Stimulated activated CD4-positive, alpha-beta T cell treated with anti-CD3 and anti-CD28 coated beads, TNF-alpha, amount 100 ng/mL, for 4 hours (primary cell): ENCODE results near the gene DGUOK.
"Not testable (repeated sequence)": the region's sequence is repeated elsewhere in the genome, so short reads cannot be mapped to it uniquely, and the experiment has no call there.

ENCODE experiments used
- DNase-seq, 3 experiments: peaks; one replicate each; pipeline ENCODE4 v3.0.0-alpha.2; 2020; ENCODE audit warnings: low read depth in 3 of 3

DGUOK gene

GRCh38 chr2:73926493-73927327, at the start of gene DGUOK:
TSS of gene DGUOK (plus strand) at chr2:73926880. CDS start at chr2:73926911, 31 bp downstream.
- DNase-seq, result peak; percentile 74 to 94 (median 94)

DNA sequence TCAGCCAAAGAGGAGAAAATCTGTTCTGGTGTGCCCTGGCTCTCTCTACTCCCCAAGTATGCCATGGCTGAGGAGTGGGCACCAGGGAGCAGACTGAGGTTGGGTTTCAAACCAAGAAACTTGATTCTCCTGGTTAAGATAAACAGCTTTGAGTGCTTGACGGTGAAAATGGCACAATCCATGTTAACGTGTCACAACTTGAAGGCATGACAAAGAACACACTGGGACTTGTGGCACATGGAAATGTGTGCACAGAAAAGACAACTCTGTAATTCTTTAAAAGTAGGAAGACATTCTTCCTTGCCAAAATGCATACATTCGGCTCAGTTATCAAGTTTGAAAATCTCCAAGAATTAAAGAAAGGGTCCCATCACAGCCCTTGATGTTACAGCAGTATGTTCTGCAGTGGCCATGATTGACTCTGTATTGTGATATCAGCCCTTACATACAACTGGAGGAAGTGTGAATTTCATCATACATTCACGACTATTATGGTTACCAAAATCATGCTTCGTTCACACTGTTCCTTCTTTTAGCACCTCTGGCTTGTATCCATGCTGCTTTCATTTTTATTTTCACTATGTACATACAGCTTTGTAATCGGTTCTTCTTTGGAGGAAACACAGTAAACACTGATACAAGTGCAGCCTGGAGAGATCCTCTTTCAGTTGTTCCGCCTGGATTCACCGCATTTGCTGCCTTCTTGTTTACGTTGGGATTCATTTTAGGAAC, 49.4 kb upstream of the DGUOK start:
- no peak for DNase-seq

- DNase-seq, result not testable (repeated sequence)
These were observed 48.7 kb upstream of the DGUOK start for GRCh38 chr2:73877984-73878383.

- DNase-seq, result no peak
These were observed 41.3 kb upstream of the DGUOK start for GRCh38 chr2:73885406-73885805.

- peak in 1 of 3 experiments; percentile 13 for DNase-seq
These were observed 40.3 kb upstream of the DGUOK start for GRCh38 chr2:73886357-73886756.

DNA sequence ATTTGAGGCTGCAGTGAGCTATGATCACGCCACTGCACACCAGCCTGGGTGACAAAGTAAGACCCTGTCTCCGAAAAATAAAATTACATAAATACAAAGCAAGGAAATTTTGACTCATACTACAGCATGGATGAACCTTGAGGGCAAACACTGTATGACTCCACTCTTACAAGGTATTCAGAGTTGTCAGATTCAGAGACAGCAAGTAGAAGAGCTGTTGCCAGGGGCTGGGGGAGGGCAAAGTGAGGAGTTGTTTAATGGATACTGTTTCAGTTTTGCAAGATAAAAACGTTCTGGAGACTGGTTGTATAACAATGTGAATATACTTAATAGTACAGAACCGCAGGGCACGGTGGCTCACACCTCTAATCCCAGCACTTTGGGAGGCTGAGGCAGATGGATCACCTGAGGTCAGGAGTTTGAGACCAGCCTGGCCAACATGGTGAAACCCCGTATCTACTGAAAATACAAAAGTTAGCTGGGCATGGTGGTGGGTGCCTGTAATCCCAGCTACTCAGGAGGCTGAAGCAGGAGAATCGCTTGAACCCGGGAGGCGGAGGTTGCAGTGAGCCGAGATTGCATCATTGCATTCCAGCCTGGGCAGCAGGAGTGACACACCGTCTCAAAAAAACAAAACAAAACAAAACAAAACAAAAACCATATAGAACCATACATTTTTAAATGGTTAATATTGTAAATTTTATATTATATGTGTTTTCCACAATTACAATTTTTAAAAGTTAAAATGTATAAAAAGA, 38.9 kb upstream of the DGUOK start:
- DNase-seq, result not testable (repeated sequence)

DNA sequence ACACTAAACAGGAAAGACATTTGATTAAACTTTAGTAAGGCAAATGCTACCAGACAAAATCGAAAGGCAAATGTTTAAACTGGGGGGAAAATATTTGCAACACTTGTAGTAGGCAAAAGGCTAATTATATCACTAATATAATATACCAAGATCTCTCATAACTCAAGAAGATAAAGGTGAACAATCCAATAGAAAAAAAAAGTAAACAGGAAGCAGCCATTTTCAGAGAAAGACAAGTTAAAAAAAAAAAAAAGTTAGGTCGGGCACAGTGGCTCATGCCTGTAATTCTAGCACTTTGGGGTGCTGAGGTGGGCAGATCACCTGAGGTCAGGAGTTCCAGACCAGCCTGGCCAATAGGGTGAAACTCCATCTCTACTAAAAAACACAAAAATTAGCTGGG, 38.3 kb upstream of the DGUOK start:
- DNase-seq, result no peak

GRCh38 chr2:73889206-73889605, 37.5 kb upstream of the DGUOK start:
- no peak for DNase-seq

DNA sequence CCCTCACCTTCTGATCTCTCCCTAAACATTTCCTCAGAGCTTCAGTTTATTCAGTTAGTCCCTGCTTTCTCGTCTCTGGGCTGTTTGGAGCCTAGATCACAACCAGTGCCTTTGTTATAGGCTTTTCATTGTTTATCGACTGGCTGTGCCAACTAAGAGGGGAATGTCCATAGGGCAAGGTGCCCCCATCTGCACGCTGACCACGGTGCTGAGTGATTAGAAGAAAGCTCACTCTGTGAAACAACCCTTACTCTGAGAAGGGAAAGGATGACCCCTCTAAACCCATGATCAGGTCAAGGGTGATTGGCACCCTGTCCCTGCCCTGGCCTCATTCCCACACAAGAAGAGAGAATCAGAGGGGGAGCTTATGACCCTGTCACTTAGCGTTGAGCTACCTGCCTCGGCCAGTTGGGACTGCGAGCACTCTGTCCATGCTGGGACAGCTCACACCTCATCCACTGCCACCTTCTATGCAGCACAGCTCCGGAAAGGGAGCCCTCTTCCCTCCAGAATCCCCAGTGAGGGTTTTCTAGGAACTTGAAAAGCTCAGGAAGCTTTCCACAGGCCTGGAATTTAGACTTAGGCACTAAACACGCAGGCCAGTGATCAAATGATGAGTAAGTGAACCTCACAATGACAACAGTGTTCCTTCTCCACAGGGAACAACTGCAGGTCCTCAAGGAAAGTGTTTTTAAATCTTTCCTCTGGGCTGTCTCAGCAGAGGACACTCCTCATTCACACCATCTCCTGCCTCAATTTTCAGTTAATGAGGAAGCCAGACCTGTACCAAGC, 36.2 kb upstream of the DGUOK start:
- DNase-seq, result no peak

DNA sequence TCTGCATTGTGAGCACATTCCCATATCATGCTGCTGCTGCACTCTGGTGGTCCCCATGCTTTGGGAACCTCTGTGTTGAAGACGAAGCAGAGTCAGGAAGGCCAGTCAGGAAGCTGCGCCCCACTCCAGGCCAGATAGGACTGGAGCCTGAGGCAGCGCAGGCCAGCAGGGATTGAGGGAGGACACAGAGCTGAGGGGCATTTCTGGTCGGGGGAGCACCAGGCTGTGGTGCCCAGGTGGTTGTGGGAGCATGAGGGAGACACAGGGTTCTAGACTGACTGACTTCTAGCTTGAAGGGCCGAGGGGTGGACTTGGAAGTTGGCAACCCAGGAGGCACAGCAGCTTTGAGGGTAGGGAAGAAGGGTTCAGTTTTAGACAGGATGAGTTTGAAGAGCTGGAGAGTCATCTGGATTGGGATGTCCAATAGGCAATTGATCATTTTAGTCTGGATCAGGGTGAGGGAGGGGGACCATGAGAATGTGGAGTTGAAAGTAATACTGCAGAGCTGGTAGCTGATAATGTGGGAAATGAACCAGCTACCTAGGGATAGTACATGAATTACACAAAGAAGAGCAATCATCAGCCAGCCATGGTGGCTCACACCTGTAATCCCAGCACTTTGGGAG, 35.3 kb upstream of the DGUOK start:
- DNase-seq, result no peak

GRCh38 chr2:73892631-73893329, 33.9 kb upstream of the DGUOK start, which contains the start of gene ACTG2:
TSS of gene ACTG2 (plus strand) at chr2:73893008. CDS start at chr2:73901312, 8,304 bp downstream.
- no peak for DNase-seq

- DNase-seq, result no peak
These were observed 32.8 kb upstream of the DGUOK start for GRCh38 chr2:73893764-73894474.

GRCh38 chr2:73894475-73894850, 32.2 kb upstream of the DGUOK start:
- DNase-seq, result no peak

GRCh38 chr2:73894877-73895276, 31.8 kb upstream of the DGUOK start:
- no peak for DNase-seq

GRCh38 chr2:73895473-73895872, 31.2 kb upstream of the DGUOK start:
- no peak for DNase-seq

DNA sequence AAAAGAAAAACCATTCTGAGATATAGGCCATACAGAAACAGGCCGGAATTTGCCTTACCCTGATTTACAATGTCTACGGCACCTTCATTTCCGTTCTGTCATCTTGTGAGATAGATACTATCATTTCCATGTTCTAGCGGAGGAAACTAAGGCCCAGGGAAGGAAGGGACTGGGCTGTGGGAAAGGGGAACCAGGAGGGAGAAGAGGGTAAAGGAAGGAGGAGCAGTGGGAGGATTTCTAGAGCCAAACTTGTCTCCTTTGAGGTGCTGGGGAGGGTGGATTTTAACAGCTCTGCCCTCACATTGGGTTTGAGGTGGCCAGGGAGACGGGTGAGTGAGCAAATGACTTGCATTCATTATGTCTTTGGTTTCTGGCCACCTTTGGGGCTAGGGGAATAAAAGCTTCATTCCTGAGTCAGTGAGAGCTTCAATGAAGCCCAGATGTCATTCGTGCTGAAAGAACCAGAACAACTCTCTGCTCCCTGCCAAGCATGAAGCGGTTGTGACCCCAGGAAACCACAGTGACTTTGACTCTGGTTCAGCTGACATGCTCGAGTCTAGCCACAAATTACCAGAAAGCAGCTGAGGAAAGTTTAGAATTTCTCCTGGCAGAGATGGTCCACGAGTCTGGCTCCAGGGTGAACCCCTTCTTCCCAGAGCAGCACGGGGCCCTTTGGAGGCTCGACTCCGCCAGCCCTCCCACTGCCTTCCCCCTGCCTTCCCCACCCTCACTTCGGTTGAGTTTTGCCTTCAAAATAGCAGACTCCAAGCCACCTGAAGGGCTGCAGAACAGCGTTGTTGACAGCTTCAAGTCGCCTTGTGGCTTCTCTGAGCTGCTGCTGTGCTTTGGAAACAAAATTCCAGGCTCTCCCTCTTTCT, 30.1 kb upstream of the DGUOK start:
- DNase-seq, result no peak

GRCh38 chr2:73897240-73897583, 29.5 kb upstream of the DGUOK start:
- no peak for DNase-seq

DNA sequence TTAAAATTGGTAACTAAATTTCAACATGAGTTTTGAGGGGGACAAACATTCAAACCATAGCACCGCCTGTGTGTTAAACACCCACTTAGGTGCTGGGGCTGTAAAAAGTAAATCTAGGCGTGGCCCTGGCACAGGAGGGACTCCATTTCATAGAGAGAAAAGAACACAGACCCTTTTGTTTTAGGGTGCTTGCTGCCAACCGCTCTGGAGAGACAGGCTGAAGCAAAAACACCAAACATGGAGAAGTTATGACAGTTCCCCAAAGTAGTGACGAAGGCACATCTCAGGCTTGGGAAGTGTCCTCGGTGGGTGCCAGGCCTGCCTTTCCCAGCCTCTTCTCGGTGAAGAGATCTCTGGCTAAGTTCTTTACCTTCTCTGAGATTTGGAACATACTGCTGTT, 28.7 kb upstream of the DGUOK start:
- no peak for DNase-seq
